H1 (cell line): ENCODE results near the gene SHROOM2. TPM values are rescaled to one million over a fixed set of nuclear protein-coding genes. Genes with fewer than 3 reads are reported as not detected.

ENCODE experiments used
- CTCF ChIA-PET: fragments of 300-600 bp; sonication (Branson Sonifier 250); formaldehyde crosslinking; loops from one replicate; lab custom pipeline; 2021; ENCODE audit not compliant: partially characterized antibody; lab: Charles Lee
- POLR2A ChIA-PET: fragments of 300-600 bp; sonication (Branson Sonifier 250); formaldehyde crosslinking; loops from one replicate; lab custom pipeline; 2021; ENCODE audit warnings: inconsistent platforms; ENCODE audit not compliant: partially characterized antibody; lab: Charles Lee
- DNase-seq, 2 experiments: peaks; one replicate each; pipeline versions ENCODE4 v3.0.0 to v3.0.0-alpha.2; 2010 to 2022; ENCODE audit warnings: low spot score in 2 of 2, low read depth in 1 of 2, mixed read lengths in 1 of 2
- FAIRE-seq: peaks from 2 replicates; lab custom pipeline; 2011; peaks lifted over from hg19 to GRCh38; lab: Jason Lieb, UNC
- H2AFZ ChIP-seq: 2 replicates; pipeline ENCODE4 v1.8.1; 2012; ENCODE audit warnings: low read length, inconsistent platforms
- H2AK5ac ChIP-seq: 2 replicates; pipeline ENCODE4 v1.6.1; 2013; ENCODE audit warnings: low read depth, low read length
- H2BK120ac ChIP-seq: replicated peaks from 2 replicates; pipeline ENCODE3; 2013; ENCODE audit warnings: low read depth, low read length, inconsistent platforms
- H2BK12ac ChIP-seq: 2 replicates; pipeline ENCODE4 v1.6.1; 2013; ENCODE audit warnings: low read depth, low read length
- H2BK15ac ChIP-seq: 2 replicates; pipeline ENCODE4 v1.6.1; 2013; ENCODE audit warnings: low read length
- H2BK20ac ChIP-seq: 2 replicates; pipeline ENCODE4 v1.6.1; 2013; ENCODE audit warnings: low read length
- H2BK5ac ChIP-seq: 2 replicates; pipeline ENCODE4 v1.6.1; 2013; ENCODE audit warnings: low read depth, low read length
- H3K14ac ChIP-seq: 2 replicates; pipeline ENCODE4 v1.6.1; 2013; ENCODE audit warnings: inconsistent platforms; ENCODE audit not compliant: insufficient read length
- H3K18ac ChIP-seq: 2 replicates; pipeline ENCODE4 v1.6.1; 2013; ENCODE audit warnings: low read length; ENCODE audit errors: extremely low read depth
- H3K23ac ChIP-seq: 2 replicates; pipeline ENCODE4 v1.6.1; 2013; ENCODE audit warnings: inconsistent platforms; ENCODE audit not compliant: insufficient read length
- H3K23me2 ChIP-seq: 2 replicates; pipeline ENCODE4 v1.6.1; 2013; ENCODE audit warnings: low read depth, low read length
- H3K27ac ChIP-seq: 2 replicates; pipeline ENCODE4 v1.6.1; 2011; ENCODE audit warnings: low read depth, low read length, inconsistent platforms
- H3K27me3 ChIP-seq, 4 experiments: replicated peaks in 1 of 4; 1 replicate in 1 of 4; 2 replicates in 3 of 4; pipeline versions ENCODE4 v1.6.1 to v1.8.1; 2011 to 2013; ENCODE audit warnings: low read length in 3 of 4, mild to moderate bottlenecking in 3 of 4, inconsistent platforms in 2 of 4, mixed read lengths in 2 of 4, moderate library complexity in 1 of 4; ENCODE audit not compliant: control insufficient read depth in 3 of 4, insufficient read depth in 3 of 4; ENCODE audit errors: extremely low read depth in 1 of 4
- H3K36me3 ChIP-seq, 4 experiments: 2 replicates each; pipeline versions ENCODE4 v1.6.1 to v1.8.1; 2011 to 2013; ENCODE audit warnings: mild to moderate bottlenecking in 4 of 4, low read length in 3 of 4, moderate library complexity in 2 of 4, control low read depth in 1 of 4, inconsistent platforms in 1 of 4; ENCODE audit not compliant: insufficient read depth in 4 of 4, control insufficient read depth in 2 of 4
- H3K4ac ChIP-seq: replicated peaks from 2 replicates; pipeline ENCODE3; 2013; ENCODE audit warnings: low read length, low read depth, mixed read lengths, inconsistent platforms; ENCODE audit not compliant: insufficient read length
- H3K4me1 ChIP-seq, 4 experiments: replicated peaks in 1 of 4; 1 replicate in 1 of 4; 2 replicates in 3 of 4; pipeline versions ENCODE4 v1.6.1 to v1.8.1; 2011 to 2013; ENCODE audit warnings: low read length in 3 of 4, inconsistent platforms in 2 of 4, mixed read lengths in 1 of 4; ENCODE audit not compliant: insufficient read depth in 4 of 4, control insufficient read depth in 3 of 4
- H3K4me2 ChIP-seq, 2 experiments: 2 replicates each; pipeline versions ENCODE4 v1.6.1 to v1.8.1; 2011 to 2013; ENCODE audit warnings: low read depth in 2 of 2, low read length in 2 of 2, control low read depth in 1 of 2, inconsistent platforms in 1 of 2, mild to moderate bottlenecking in 1 of 2; ENCODE audit not compliant: insufficient read depth in 1 of 2
- H3K4me3 ChIP-seq, 4 experiments: fragments of 200-600, 300-600 bp in 1 of 4; sonication (generic), shearing (Covaris generic), sonication (Bioruptor Twin) in 1 of 4; 2 replicates each; pipeline versions ENCODE4 v1.5.1 to v1.8.1; 2011 to 2016; ENCODE audit warnings: low read length in 4 of 4, low read depth in 3 of 4, control low read depth in 2 of 4, inconsistent platforms in 2 of 4, mild to moderate bottlenecking in 2 of 4, mixed read lengths in 1 of 4, moderate library complexity in 1 of 4; ENCODE audit not compliant: insufficient read depth in 2 of 4; ENCODE audit errors: extremely low read depth in 1 of 4
- H3K56ac ChIP-seq: replicated peaks from 2 replicates; pipeline ENCODE3; 2013; ENCODE audit warnings: low read depth, mild to moderate bottlenecking, mixed read lengths, low read length, inconsistent platforms; ENCODE audit not compliant: insufficient read length
- H3K79me1 ChIP-seq: 2 replicates; pipeline ENCODE4 v1.6.1; 2013; ENCODE audit warnings: low read depth, low read length, control low read depth
- H3K79me2 ChIP-seq, 2 experiments: 2 replicates each; pipeline versions ENCODE4 v1.6.1 to v1.8.1; 2012 to 2013; ENCODE audit warnings: low read length in 2 of 2, mild to moderate bottlenecking in 2 of 2, inconsistent platforms in 1 of 2; ENCODE audit not compliant: insufficient read depth in 2 of 2, control insufficient read depth in 1 of 2
- H3K9ac ChIP-seq, 4 experiments: replicated peaks in 1 of 4; 1 replicate in 1 of 4; 2 replicates in 3 of 4; pipeline versions ENCODE4 v1.6.1 to v1.8.1; 2011 to 2013; ENCODE audit warnings: low read depth in 3 of 4, low read length in 3 of 4, control low read depth in 2 of 4, mild to moderate bottlenecking in 2 of 4, moderate library complexity in 2 of 4, inconsistent platforms in 1 of 4; ENCODE audit errors: extremely low read depth in 1 of 4
- H3K9me3 ChIP-seq, 2 experiments: 2 replicates each; pipeline versions ENCODE4 v1.6.1 to v1.8.1; 2012 to 2013; ENCODE audit warnings: mild to moderate bottlenecking in 2 of 2, moderate library complexity in 2 of 2, control low read depth in 1 of 2, inconsistent platforms in 1 of 2, low read depth in 1 of 2, low read length in 1 of 2, mixed read lengths in 1 of 2; ENCODE audit not compliant: insufficient read depth in 2 of 2
- H4K20me1 ChIP-seq, 2 experiments: replicated peaks in 1 of 2; 2 replicates each; pipeline versions ENCODE3 to v1.8.1; 2011 to 2013; ENCODE audit warnings: inconsistent platforms in 2 of 2, low read length in 2 of 2, mild to moderate bottlenecking in 1 of 2; ENCODE audit not compliant: insufficient read depth in 2 of 2, control insufficient read depth in 1 of 2
- H4K5ac ChIP-seq: 2 replicates; pipeline ENCODE4 v1.6.1; 2013; ENCODE audit warnings: low read length, low read depth, mixed read lengths, inconsistent platforms; ENCODE audit not compliant: insufficient read length
- H4K8ac ChIP-seq: 2 replicates; pipeline ENCODE4 v1.8.0; 2013; ENCODE audit warnings: mild to moderate bottlenecking, moderate library complexity, low read length, inconsistent platforms; ENCODE audit not compliant: insufficient read depth; ENCODE audit errors: extremely low read depth
- H4K91ac ChIP-seq: replicated peaks from 2 replicates; pipeline ENCODE3; 2013; ENCODE audit warnings: low read length, mixed read lengths, inconsistent platforms; ENCODE audit not compliant: insufficient read length
- CHD2 ChIP-seq: IDR thresholded peaks from 2 replicates; pipeline ENCODE4 v1.6.1; 2012; ENCODE audit warnings: low read length, improper control_type of control experiment
- FOSL1 ChIP-seq: IDR thresholded peaks from 2 replicates; pipeline ENCODE4 v1.6.1; 2011; ENCODE audit warnings: mild to moderate bottlenecking, low read depth, low read length, moderate library complexity; ENCODE audit not compliant: insufficient read depth
- GABPA ChIP-seq: IDR thresholded peaks from 2 replicates; pipeline ENCODE4 v1.6.1; 2011; ENCODE audit warnings: mild to moderate bottlenecking, low read length, moderate library complexity, borderline replicate concordance; ENCODE audit not compliant: insufficient read depth
- NANOG ChIP-seq: IDR thresholded peaks from 2 replicates; pipeline ENCODE4 v1.6.1; 2011; ENCODE audit warnings: low read length, low read depth, mild to moderate bottlenecking, inconsistent platforms; ENCODE audit not compliant: insufficient read depth, poor library complexity, severe bottlenecking
- PHF8 ChIP-seq: fragments of 200-600 bp; sonication (generic); conservative IDR thresholded peaks from 2 replicates; pipeline ENCODE4 v1.7.1; 2012; ENCODE audit warnings: low read depth, mild to moderate bottlenecking, inconsistent platforms, low read length, moderate library complexity
- SUZ12 ChIP-seq: fragments of 200-600 bp; sonication (generic); IDR thresholded peaks from 2 replicates; pipeline ENCODE4 v1.6.1; 2012; ENCODE audit warnings: mild to moderate bottlenecking, inconsistent platforms, low read length, moderate library complexity, mixed read lengths
- WGBS, 2 experiments: shearing (Covaris generic) in 1 of 2; methylation state at CpG; one replicate each; pipeline versions ENCODE4 v1.1.6 to v1.1.7; 2013 to 2015; ENCODE audit warnings: low lambda C conversion rate in 2 of 2, mixed read lengths in 2 of 2, inconsistent platforms in 1 of 2, low coverage in 1 of 2, missing lambda C conversion rate in 1 of 2; ENCODE audit not compliant: insufficient replicate concordance in 2 of 2, insufficient coverage in 1 of 2, insufficient read length in 1 of 2; ENCODE audit errors: extremely low coverage in 1 of 2, missing lambda C conversion rate in 1 of 2; 5-methylcytosine and 5-hydroxymethylcytosine counted together
- polyA plus RNA-seq, 7 experiments: library from polyadenylated mRNA; depleted of rRNA in 3 of 7; stranded (reverse) in 5 of 7; unstranded in 2 of 7; fragments of >200 nt in 5 of 7; fragments of 200-250 nt in 2 of 7; gene quantifications; 1 replicate in 5 of 7; 2 replicates in 1 of 7; 4 replicates in 1 of 7; pipeline versions ENCODE4 v1.2.1 to v1.2.3, GENCODE V29; 2011 to 2013; ENCODE audit warnings: missing spikeins in 2 of 7, mixed read lengths in 2 of 7
- total RNA-seq: library from RNA; stranded (reverse); fragmentation: NEBNext Ultra II Directional; extraction: Animal tissue kit (Norgen Biotek cat#: 25700); gene quantifications from 2 replicates; pipeline ENCODE4 v1.2.1, GENCODE V29; 2021

SHROOM2 gene
- total and polyA plus RNA-seq, 2 of the 8 experiments (the other 6 are each of a cell fraction or from before 2014, with no cell fraction given): 3.4 to 14.2 TPM

GRCh38 chrX:9873360-9873759, 87.1 kb downstream of the SHROOM2 start:
- H2AK5ac ChIP-seq: no peak overlapping the region
- no peak overlapping the region for H2BK120ac ChIP-seq
- H3K9me3 ChIP-seq: no peaks in the 10 kb centered on the region
- no peak overlapping the region for H3K23ac ChIP-seq
- H4K91ac ChIP-seq: no peak overlapping the region
- peaks cover 0 to 4% of the 10 kb centered on the region in 2 experiments; a peak in 2 of 4 replicates for H3K79me2 ChIP-seq
- H3K4me1 ChIP-seq: peaks cover 0 to 5% (median 0%) of the 10 kb centered on the region in 4 experiments; a peak in 2 of 7 replicates
- H4K5ac ChIP-seq: no peak overlapping the region
- no peak overlapping the region for H2AFZ ChIP-seq
- no peaks in the 10 kb centered on the region for H3K79me1 ChIP-seq
- 95% methylated on average over 11 of the region's 12 CpGs; no CpG with 5 or more reads in 1 of the 2 experiments for WGBS, 2 experiments
- H4K20me1 ChIP-seq: peaks cover 0 to 2% of the 10 kb centered on the region in 2 experiments
- H4K8ac ChIP-seq: no peak overlapping the region
- no peak overlapping the region for H3K18ac ChIP-seq
- CTCF ChIA-PET: interaction anchor here (0.7 to 3.3 kb wide), 13 partner anchors 10 to 246 kb away, joined by 3 to 16 read pairs (median 3); no protein-coding TSS in a partner anchor
- DNase-seq (no peak), FAIRE-seq (no peak)
- no peaks in the 10 kb centered on the region for H3K27me3 ChIP-seq
- H3K9ac ChIP-seq: no peak overlapping the region
- peak overlapping the region; percentile 9; the same call in 1 of the 2 replicates for H2BK12ac ChIP-seq
- no peaks in the 10 kb centered on the region for H3K23me2 ChIP-seq
- H3K4ac ChIP-seq: no peak overlapping the region
- H3K36me3 ChIP-seq: no peaks in the 10 kb centered on the region
- no peak overlapping the region for H3K14ac ChIP-seq
- H3K27ac ChIP-seq: no peak overlapping the region
- H2BK15ac ChIP-seq: no peak overlapping the region
- H3K56ac ChIP-seq: no peak overlapping the region
- no peak overlapping the region for H3K4me3 ChIP-seq
- H3K4me2 ChIP-seq: no peak overlapping the region
- POLR2A ChIA-PET: no interaction called here
- no peak overlapping the region for H2BK5ac ChIP-seq
- no peak overlapping the region for H2BK20ac ChIP-seq
- TF ChIP-seq FOSL1 (no peak), GABPA (no peak), SUZ12 (no peak), CHD2 (no peak), NANOG (no peak), PHF8 (no peak)
